ENCODE measurements around the gene TES. TPM values are rescaled to one million over a fixed set of nuclear protein-coding genes. Genes with fewer than 3 reads are reported as not detected.

TES gene
- total RNA-seq, 1 experiment from 2014 or later = 28.2 TPM

DNA sequence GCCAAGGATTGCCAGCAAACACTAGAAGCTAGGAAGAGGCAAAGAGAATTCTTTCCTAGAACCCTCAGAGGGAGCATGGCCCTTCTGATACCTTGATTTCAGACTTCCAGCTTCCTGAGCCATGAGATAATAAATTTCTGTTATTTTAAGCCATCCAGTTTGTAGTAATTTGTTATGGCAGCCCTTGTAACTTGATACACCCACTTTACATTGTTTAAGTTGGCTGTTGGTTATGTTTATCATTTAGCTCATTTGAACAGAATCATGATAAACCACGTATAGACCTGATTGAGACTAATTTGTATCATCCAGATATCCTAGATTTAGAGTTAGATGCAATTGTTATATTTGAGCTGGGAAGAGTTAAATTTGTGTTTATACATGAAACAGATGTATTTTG, 9.4 kb upstream of the TES start:
- H3K18ac ChIP-seq (ENCODE audit: insufficient read length, low read depth, low read length) = no peak overlapping the region
- WGBS (ENCODE audit: extremely low coverage, insufficient read length, low lambda C conversion rate) = no CpG with 5 or more reads among the region's 1 CpG
- H3K9me3 ChIP-seq (ENCODE audit: control insufficient read depth, low read depth, low read length) = no peaks in the 10 kb centered on the region
- no peaks in the 10 kb centered on the region for H3K4me1 ChIP-seq (ENCODE audit: insufficient read depth, low read length)
- no peak overlapping the region for H4K91ac ChIP-seq (ENCODE audit: insufficient read length, low read depth, low read length)
- no peak overlapping the region for H2AK5ac ChIP-seq (ENCODE audit: insufficient read length, low read length)
- Mint-ChIP-seq H3K27me3 (ENCODE audit: low read depth) (no peaks in the 10 kb centered on the region), H3K36me3 (ENCODE audit: insufficient read depth in 1 of 3, low read depth in 3 of 3) (no peaks in the 10 kb centered on the region), H3K4me3 (no peak overlapping the region), H3K9me3 (no peaks in the 10 kb centered on the region), H3K4me1 (no peaks in the 10 kb centered on the region), H3K27ac (no peak overlapping the region)
- H4K8ac ChIP-seq (replicated peaks; ENCODE audit: insufficient read length, low read depth, low read length) = no peak overlapping the region
- TF ChIP-seq, protein P1, sequence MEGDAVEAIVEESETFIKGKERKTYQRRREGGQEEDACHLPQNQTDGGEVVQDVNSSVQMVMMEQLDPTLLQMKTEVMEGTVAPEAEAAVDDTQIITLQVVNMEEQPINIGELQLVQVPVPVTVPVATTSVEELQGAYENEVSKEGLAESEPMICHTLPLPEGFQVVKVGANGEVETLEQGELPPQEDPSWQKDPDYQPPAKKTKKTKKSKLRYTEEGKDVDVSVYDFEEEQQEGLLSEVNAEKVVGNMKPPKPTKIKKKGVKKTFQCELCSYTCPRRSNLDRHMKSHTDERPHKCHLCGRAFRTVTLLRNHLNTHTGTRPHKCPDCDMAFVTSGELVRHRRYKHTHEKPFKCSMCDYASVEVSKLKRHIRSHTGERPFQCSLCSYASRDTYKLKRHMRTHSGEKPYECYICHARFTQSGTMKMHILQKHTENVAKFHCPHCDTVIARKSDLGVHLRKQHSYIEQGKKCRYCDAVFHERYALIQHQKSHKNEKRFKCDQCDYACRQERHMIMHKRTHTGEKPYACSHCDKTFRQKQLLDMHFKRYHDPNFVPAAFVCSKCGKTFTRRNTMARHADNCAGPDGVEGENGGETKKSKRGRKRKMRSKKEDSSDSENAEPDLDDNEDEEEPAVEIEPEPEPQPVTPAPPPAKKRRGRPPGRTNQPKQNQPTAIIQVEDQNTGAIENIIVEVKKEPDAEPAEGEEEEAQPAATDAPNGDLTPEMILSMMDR (conservative IDR thresholded peaks at IDR 0.05) = no peak
- no peak overlapping the region for H3K4ac ChIP-seq (ENCODE audit: low read depth, low read length)
- H2BK120ac ChIP-seq (ENCODE audit: low read depth, low read length, poor library complexity, severe bottlenecking) = no peak overlapping the region
- no peak overlapping the region for H3T11ph ChIP-seq (ENCODE audit: low read length)
- H2BK15ac ChIP-seq (ENCODE audit: low read depth, low read length) = no peak overlapping the region
- no peak overlapping the region for H2BK5ac ChIP-seq (ENCODE audit: insufficient read length, low read length)
- no peak overlapping the region for H3K56ac ChIP-seq (ENCODE audit: insufficient read length, low read depth, low read length)
- no peak overlapping the region for H3K4me2 ChIP-seq (ENCODE audit: insufficient read depth, insufficient read length, low read length)
- H3K14ac ChIP-seq (ENCODE audit: insufficient read depth, low read length) = no peak overlapping the region
- no peaks in the 10 kb centered on the region for H3K23me2 ChIP-seq (ENCODE audit: insufficient read length, low read depth, low read length, poor library complexity, severe bottlenecking)
- H3K27ac ChIP-seq (ENCODE audit: insufficient read length, low read depth, low read length) = no peak overlapping the region
- no peak overlapping the region for H3K23ac ChIP-seq (ENCODE audit: insufficient read length, low read depth, low read length)
- no peak overlapping the region for H2AFZ ChIP-seq (ENCODE audit: low read length)
- no peaks in the 10 kb centered on the region for H3K79me2 ChIP-seq (ENCODE audit: insufficient read depth, low read length)
- no peak for DNase-seq
- H4K20me1 ChIP-seq (ENCODE audit: control insufficient read depth, insufficient read depth, insufficient read length) = no peaks in the 10 kb centered on the region
- H3K27me3 ChIP-seq (ENCODE audit: insufficient read depth, low read length) = no peaks in the 10 kb centered on the region
- no peaks in the 10 kb centered on the region for H3K79me1 ChIP-seq (ENCODE audit: insufficient read depth, low read depth, low read length, poor library complexity, severe bottlenecking)
- no peak overlapping the region for H2BK20ac ChIP-seq (ENCODE audit: low read depth, low read length, poor library complexity, severe bottlenecking)
- no peak overlapping the region for H4K5ac ChIP-seq (ENCODE audit: insufficient read length, low read depth, low read length)
- H2BK12ac ChIP-seq (ENCODE audit: insufficient read length, low read depth, low read length) = no peak overlapping the region
- no peak overlapping the region for H3K9ac ChIP-seq (ENCODE audit: extremely low read depth, insufficient read length, low read length)
